HG03575 (cell line): ENCODE measurements around the gene NEMP1.
"Not testable (repeated sequence)": the region's sequence is repeated elsewhere in the genome, so short reads cannot be mapped to it uniquely, and the experiment has no call there.

Experiments used
- ATAC-seq: cut with Tn5 transposase; IDR thresholded peaks from one replicate; pipeline ENCODE4 v1.9.1; 2021; ENCODE audit not compliant: unreplicated experiment, insufficient number of reproducible peaks, low FRiP score; ENCODE audit errors: extremely low read depth

Gene NEMP1

DNA sequence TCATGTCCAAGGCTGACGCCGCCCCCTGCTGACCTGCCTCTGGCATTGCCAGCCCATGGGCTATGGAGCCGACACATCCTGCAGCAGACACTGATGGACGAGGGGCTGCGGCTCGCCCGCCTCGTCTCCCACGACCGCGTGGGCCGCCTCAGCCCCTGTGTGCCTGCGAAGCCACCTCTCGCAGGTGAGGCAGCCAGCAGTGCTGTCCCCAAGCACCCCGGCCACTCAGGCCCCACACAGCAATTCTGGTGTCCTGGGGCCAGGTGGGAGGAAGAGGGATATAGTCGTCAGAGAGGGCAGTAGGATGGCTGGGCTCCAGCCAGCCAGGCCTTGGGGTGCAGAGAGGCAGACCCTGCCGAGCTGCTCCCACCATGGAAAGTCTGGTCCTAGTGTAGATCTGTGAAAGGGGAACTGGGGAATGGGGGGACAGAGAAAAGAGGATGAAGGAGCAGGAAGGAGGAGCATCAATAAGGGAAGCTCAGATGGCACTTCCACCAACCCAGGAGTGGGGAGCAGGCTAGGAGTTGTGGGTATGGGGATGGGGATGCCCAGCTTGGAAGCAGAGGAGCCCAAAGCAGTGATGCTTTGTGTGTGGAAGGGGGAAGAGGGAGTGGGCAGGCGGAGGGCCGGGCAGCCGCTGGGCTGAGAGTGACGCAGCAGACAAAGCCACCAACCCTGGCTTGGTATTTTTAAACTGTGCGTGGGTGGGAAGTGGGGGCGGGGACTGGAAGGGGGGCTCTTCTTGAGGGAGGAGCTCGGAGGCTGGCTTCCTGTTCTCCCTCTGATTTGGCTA lies 15.0 kb upstream of the NEMP1 start:
- ATAC-seq, result no peak

DNA sequence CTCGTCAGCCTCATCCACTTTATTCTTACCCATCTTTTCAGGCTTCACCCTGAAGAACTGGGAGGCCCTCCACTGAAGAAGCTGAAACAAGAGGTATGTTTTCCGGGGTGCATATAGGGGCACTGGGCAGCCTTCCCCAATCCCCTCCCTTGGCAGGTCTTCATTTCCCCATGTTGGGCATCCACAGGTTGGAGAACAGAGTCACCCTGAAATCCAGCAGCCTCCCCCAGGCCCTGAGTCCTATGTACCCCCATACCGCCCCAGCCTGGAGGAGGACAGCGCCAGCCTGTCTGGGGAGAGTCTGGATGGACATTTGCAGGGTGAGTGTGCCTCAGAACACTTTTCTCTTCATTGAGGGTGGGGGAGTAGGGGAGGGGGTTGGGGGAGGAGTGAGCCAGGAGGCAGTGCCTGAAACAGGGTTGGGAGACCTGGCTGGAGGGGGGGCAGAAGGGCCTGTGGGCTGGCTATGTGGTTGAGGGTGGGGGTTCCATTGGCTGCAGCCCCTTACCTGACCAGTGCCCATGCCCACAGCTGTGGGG lies 14.4 kb upstream of the NEMP1 start:
- no peak for ATAC-seq

DNA sequence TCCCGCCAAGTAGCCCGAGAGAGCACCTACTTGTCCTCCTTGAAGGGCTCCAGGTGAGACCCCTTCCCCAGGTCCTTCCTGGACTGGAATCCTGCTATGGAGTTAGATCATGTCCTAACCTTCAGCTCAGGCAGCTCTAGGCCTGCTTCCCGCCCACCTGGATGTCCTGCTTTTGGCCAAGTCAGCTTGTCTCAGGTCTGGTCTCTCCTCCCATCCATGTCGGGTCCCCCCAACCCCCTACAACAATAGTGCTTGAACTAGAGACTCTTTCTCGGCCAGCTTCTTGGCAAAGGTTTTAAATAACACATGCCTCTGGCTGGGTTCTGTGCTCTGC lies 13.9 kb upstream of the NEMP1 start:
- ATAC-seq, result no peak

GRCh38 chr12:57091638-57092528 lies 13.3 kb upstream of the NEMP1 start:
- no peak for ATAC-seq

GRCh38 chr12:57090924-57091637 lies 12.5 kb upstream of the NEMP1 start:
- no peak for ATAC-seq

- ATAC-seq, result no peak
Observed at GRCh38 chr12:57090490-57090889, 11.9 kb upstream of the NEMP1 start.

DNA sequence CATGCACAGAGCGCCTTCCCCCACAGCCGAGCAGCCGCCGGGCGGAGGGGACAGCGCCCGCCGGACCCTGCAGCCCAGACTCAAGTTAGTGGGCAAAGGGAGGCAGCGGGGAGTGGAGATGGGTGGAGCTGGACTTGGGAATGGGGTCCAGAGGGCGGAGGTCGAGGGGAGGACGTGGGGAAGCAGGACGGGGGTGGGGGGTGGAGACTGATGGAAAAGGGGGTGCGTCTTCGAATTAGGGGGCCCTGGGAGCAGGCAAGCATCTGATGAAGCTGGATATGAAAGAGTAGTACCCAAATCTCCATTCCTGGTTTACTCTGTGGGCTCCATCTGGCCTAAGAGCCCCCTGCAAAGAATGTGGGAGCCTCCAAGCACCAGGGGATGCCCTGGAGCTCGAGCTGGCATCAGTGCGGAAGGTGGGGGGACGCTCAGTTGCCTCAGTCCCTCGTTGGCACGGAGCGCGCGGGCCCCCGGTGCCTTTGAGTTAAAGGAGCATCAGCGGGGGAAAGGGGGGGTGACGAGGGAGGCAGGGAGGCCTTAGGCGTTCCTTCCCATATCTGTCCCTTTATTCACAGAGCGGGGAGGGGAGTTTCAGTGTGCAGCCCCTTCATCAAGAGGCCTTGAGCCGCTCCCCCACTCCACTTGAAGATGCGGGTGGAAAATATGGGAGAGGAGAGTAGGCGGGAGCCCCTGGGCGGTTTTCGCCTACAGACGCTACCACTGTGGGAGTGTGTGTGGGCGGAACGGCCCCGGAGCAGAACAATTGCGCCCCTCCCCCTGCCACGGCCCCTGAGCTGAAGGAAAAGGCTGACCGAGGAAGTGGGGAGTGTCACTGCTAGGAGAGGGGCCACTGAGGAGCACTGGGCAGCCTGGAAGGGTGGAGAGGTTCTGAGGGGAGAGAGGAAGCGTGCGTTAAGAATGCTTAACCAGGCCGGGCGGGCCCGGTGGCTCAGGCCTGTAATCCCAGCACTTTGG lies 11.0 kb upstream of the NEMP1 start:
- no peak for ATAC-seq

DNA sequence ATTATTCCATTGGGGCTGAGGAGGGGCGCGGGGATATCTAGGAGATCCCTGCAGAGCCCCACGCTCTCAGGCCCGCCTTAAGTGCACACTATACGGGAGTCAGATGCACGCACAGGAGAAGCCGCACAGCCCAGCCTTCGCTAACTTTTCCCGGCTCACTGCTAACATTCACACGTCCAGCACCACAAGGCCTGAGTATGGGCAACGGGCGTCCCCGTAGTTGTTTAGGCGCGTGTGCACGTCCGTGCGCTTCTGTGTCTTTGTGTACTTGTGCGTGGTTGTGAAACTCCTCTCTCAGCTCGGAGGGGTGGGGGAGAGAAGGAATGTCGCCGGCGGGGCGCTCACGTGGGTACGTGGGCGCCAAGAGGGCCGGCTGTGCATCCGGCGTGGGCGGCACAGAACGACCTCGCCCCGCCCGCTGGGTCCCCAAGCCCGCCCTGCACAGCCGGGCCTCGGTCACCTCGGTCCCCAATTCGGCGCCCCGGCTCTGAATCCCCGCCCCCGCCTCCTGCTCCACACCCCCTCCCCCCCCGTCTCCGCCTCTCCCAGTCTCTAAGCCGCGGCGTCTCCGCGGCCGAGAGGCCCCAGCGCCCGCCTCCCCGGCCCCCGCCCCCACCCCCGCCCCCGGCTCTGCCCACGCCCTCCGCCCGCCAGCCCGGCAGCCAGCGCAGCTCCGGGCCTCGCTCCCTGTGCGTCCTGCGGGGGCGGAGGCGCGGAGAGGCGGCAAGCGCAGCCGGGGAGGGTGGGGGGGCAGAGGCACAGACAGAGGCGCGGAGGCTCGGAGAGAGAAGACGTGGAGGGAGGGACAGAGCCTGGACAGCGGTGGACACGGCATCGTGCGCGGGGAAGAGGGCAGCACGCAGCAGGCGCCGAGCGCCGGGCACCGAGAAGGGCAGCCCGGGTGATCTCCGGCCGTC lies 10.0 kb upstream of the NEMP1 start, which contains the start of gene NAB2:
TSS of gene NAB2 (plus strand) at position 761 of the 917 bp plus-strand sequence. CDS start 158 bp downstream, outside the sequence.
- ATAC-seq, result no peak

- no peak for ATAC-seq
Observed at GRCh38 chr12:57087691-57088353, 9.2 kb upstream of the NEMP1 start.

DNA sequence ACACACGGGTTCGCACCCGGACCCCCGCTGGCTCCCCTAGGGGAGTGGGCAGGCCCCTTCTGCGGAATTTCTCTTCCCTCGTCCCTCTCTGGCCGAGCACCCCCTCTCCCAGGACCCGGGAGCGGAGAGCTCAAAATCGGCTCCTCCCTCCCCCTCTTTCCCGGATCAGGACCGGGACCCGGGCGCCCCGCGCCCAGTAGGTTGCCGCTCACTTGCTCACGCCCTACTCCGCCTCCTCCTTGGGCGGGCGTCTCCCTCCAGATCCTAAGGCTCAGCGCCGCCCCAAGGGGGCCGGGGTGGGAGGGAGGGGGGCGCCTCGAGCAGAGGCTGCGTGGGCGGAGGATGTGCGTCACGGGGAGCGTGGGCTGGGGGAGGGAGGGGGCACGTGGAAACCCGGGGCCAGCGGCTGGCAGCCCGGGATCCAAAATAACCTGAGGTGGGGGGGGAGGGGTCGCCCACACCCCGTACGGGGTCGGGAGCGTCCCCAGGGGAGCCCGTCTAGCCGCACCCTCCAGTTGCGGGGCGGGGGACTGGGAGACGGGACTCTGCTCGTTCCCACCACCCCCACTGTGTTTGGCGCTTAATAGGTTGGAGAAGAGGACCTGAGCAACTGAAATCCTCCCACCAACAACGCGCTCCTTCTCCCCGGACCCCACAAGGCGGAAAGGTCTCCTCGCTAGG lies 8.6 kb upstream of the NEMP1 start:
- ATAC-seq, result no peak

- ATAC-seq, result no peak
Observed at GRCh38 chr12:57086493-57087009, 8.0 kb upstream of the NEMP1 start.

DNA sequence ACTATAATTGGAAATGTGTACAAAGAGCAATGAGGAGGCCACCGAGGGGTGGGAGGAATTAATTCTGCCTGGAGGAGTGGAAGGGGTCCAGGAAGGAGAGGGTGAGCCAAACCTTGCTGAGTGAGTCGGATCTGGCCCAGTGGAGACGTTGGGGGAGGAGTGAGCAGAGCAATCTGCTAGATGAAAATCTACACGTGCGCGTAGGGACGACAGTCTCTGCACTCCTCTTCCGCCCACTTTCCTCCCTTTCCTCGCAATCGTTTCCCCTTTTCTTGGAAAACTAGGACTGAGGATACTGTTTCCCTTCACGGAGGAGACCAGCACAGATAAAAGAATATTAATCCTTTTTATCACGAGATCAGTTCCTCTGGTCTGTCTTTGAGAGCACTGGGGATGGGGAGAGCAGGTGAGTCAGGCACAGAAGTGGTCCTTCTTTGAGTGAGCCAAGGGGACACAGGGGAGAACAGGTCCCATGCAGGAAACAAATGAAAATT lies 7.5 kb upstream of the NEMP1 start:
- ATAC-seq, result no peak

DNA sequence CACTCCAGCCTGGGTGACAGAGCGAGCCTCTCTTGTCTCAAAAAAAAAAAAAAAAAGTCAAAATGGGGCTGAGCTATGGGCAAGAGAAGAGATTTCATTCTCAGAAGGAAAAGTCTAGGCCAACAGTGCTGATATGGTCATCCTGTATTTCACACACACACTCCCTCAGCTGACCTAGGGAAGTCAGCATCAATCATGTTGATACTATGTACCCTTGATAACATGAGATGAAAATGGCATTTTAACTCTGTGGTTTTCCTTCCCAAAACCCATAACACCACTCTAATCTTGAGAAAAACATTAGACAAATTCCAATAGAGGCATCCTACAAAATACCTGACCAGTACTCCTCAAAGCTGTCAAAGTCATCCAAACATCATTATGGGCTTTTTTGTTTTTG lies 2.3 kb upstream of the NEMP1 start:
- no peak for ATAC-seq

DNA sequence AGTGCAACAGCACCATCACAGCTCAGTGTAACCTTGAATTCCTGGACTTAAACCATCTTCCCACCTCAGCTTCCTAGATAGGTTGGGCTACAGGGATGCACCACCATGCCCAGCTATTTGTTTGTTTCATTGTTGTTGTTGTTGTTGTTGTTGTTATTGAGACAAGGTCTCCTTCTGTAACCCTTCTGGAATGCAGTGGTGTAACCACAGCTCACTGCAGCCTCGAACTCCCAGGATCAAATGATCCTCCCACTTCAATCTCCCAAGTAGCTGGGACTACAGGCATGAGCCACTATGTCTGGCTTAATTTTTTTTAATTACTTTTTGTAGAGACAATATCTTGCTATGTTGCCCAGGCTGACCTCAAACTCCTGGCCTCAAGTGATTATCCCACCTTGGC lies 1.2 kb upstream of the NEMP1 start:
- ATAC-seq, result no peak

- ATAC-seq, result not testable (repeated sequence)
Observed at GRCh38 chr12:57073566-57074450, 4.8 kb downstream of the NEMP1 start.
